Pancreas (tissue), 10 donors: ENCODE measurements around the gene SOX5. TPM values are rescaled to one million over a fixed set of nuclear protein-coding genes. Genes with fewer than 3 reads are reported as not detected.

ENCODE experiments used
- ATAC-seq, 4 donors: fragments of 200-7000 bp; cut with Tn5 transposase; one replicate each; pipeline versions ENCODE4 v1.8.0 to v1.9.1; 2020; ENCODE audit warnings: mild to moderate bottlenecking in 4 of 4, moderate library complexity in 4 of 4
- DNase-seq, 6 donors: peaks; one replicate each; pipeline ENCODE4 v3.0.0-alpha.2; 2020
- FAIRE-seq: peaks from 2 replicates; lab custom pipeline; 2012; peaks lifted over from hg19 to GRCh38; lab: Jason Lieb, UNC
- H3K27ac ChIP-seq, 4 donors: fragments of 200-600 bp; sonication (generic); 1 replicate in 3 of 4; 2 replicates in 1 of 4; pipeline versions ENCODE4 v1.5.0 to v1.8.0; 2020
- H3K27me3 ChIP-seq, 4 donors: fragments of 200-600 bp; one replicate each; pipeline ENCODE4 v1.8.0; 2021
- H3K36me3 ChIP-seq, 3 donors: fragments of 200-600 bp; sonication (generic) in 1 of 3; one replicate each; pipeline versions ENCODE4 v1.5.0 to v1.8.0; 2020 to 2021
- H3K4me1 ChIP-seq, 3 donors: fragments of 200-600 bp; one replicate each; pipeline ENCODE4 v1.8.0; 2021
- H3K4me3 ChIP-seq, 4 donors: fragments of 200-600 bp; sonication (generic) in 2 of 4; one replicate each; pipeline versions ENCODE4 v1.5.0 to v1.8.0; 2020 to 2021
- H3K9me3 ChIP-seq, 4 donors: fragments of 200-600 bp; one replicate each; pipeline ENCODE4 v1.8.0; 2021
- whole genome bisulfite sequencing, 2 donors: extraction: QIAGEN DNeasy Blood & Tissue Kit; methylation state at CpG; one replicate each; pipeline ENCODE4 v1.1.7; 2013; 5-methylcytosine and 5-hydroxymethylcytosine counted together
- intact Hi-C, 3 donors: fragments of 100-400 bp; cut with DNase I; formaldehyde crosslinking; loops; one replicate each; pipeline versions ENCODE4 v1.11.1 to v1.14.2; 2022
- polyA plus RNA-seq, 2 donors: library from polyadenylated mRNA; stranded (reverse); fragments of 200-250 nt; gene quantifications; one replicate each; pipeline ENCODE4 v1.2.3, GENCODE V29; 2013
- total RNA-seq, 6 donors: library from RNA; stranded (reverse); fragmentation: NEBNext Ultra II Directional in 4 of 6; extraction: Animal tissue kit (Norgen Biotek cat#: 25700) in 4 of 6; gene quantifications; one replicate each; pipeline versions ENCODE4 v1.2.1 to v1.2.4, GENCODE V29; 2021 to 2023
- TF ChIP-seq, protein P1 (sequence below), 4 donors: fragments of 200-600 bp; sonication (generic) in 3 of 4; IDR thresholded peaks; one replicate each; pipeline versions ENCODE4 v1.5.0 to v1.8.0; 2021; ENCODE audit warnings: antibody characterized with exemption in 4 of 4
- donor health status: healthy with polysubstance abuse.
- donor health status: DM: no; HTN: no; CAD: no; lungs with moderate emphysema.
- donor health status: DM: no; HTN: no; CAD: no.
- donor health status: control.
- donor health status: control.
- donor health status: Bipolar disorder and iron deficiency.
- donor health status: DM: yes; HTN: yes; CAD: no.
- donor health status: DM: no; HTN: no; CAD: no.
- donor health status: DM: no; HTN: no; CAD: no.
- donor health status: DM: yes; HTN: yes; CAD: no.

The SOX5 gene
- total and polyA plus RNA-seq, 8 donors = 0.47 to 2.5 (median 1.6) TPM

DNA sequence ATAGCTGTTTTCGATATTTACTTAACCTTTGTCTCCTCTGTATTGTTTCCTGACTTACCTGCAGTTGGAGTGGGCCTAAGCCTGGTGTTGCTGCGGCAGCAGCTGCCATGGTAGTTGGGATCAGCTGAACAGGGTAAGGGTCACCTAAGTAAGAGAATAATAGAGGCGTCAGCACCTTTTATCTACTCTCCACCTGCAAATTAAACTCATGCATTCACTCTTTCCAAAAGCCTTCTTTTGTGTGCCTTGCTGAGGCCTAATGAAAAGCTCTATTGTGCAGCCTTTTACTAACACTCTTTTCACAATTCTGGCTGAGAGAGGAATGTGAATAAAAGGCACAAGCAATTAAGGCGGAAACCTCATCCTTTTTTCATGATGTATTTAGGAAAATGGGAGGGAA is 308.7 kb downstream of the SOX5 start:
- intact Hi-C loops = no loop called here

DNA sequence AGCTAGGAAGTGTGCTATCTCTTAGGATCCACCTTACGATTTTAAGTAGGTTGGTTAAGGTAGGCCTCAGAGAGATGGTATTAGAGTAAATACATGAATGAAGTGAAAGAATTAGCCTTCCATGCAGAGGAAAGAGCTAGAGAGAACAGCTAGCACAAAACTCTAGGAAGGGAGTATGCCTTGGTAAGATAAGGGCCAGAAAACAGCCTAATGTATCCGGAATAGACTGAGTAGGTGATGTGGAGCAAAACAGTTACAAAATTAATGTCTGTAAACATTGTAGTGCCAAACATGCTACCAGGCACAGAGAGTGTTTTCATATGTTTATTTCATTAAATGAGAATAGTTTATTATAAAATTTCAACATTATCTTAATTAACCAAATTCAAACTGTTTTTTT is 315.1 kb downstream of the SOX5 start:
- WGBS, 2 donors = 86 to 91% methylated on average over 2 of the region's 2 CpGs
- Histone ChIP-seq H3K4me3 (no peak overlapping the region), H3K9me3 (no peaks in the 10 kb centered on the region), H3K4me1 (no peaks in the 10 kb centered on the region), H3K27ac (no peak overlapping the region), H3K27me3 (no peaks in the 10 kb centered on the region), H3K36me3 (no peaks in the 10 kb centered on the region)
- FAIRE-seq (no peak), DNase-seq (no peak), ATAC-seq (no peak)
- TF ChIP-seq, protein P1, sequence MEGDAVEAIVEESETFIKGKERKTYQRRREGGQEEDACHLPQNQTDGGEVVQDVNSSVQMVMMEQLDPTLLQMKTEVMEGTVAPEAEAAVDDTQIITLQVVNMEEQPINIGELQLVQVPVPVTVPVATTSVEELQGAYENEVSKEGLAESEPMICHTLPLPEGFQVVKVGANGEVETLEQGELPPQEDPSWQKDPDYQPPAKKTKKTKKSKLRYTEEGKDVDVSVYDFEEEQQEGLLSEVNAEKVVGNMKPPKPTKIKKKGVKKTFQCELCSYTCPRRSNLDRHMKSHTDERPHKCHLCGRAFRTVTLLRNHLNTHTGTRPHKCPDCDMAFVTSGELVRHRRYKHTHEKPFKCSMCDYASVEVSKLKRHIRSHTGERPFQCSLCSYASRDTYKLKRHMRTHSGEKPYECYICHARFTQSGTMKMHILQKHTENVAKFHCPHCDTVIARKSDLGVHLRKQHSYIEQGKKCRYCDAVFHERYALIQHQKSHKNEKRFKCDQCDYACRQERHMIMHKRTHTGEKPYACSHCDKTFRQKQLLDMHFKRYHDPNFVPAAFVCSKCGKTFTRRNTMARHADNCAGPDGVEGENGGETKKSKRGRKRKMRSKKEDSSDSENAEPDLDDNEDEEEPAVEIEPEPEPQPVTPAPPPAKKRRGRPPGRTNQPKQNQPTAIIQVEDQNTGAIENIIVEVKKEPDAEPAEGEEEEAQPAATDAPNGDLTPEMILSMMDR (IDR thresholded peaks at IDR 0.05) = no peak
- intact Hi-C loops = no loop called here

More for the DNA sequence above, 308.7 kb downstream of the SOX5 start:
- H3K27ac ChIP-seq = no peak overlapping the region
- 62 to 64% methylated on average over 4 of the region's 4 CpGs for WGBS, 2 donors
- DNase-seq (no peak), ATAC-seq (no peak), FAIRE-seq (no peak)
- H3K4me3 ChIP-seq = no peak overlapping the region
- no peaks in the 10 kb centered on the region for H3K9me3 ChIP-seq
- no peaks in the 10 kb centered on the region for H3K27me3 ChIP-seq
- no peaks in the 10 kb centered on the region for H3K36me3 ChIP-seq
- TF ChIP-seq, protein P1 (IDR thresholded peaks at IDR 0.05) = no peak
- H3K4me1 ChIP-seq = no peaks in the 10 kb centered on the region

DNA sequence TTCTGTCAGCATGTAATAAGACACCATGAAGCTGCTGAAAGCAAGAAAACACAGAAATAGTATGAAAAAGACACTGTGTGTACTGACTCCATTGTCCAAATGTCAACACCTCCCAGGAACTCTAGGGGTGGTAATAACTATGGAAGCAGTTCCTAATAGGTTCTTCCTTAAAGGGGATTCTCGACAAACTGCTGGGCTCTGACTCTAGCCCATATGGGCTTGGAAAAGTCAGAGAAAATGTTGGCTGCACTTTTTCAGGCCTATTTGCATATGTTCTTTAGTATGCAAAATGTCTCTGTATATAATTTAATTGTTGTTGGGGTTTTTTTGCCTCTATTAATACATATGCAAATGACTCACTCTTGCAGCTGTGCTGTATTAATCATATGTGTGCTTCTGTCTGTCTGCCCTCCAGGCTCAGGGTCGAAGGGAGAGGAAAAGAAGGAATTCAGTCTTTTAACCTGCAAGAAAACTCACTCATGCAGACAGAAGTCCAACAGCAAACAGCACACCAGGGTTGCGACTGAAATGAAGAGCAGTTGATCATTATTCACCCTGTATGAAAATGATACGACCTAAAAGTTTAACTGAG is 317.6 kb downstream of the SOX5 start:
- DNase-seq (no peak), ATAC-seq (no peak), FAIRE-seq (no peak)
- H3K27ac ChIP-seq = no peak overlapping the region
- TF ChIP-seq, protein P1 (IDR thresholded peaks at IDR 0.05) = no peak
- H3K9me3 ChIP-seq = no peaks in the 10 kb centered on the region
- H3K4me3 ChIP-seq = no peak overlapping the region
- no peaks in the 10 kb centered on the region for H3K4me1 ChIP-seq
- 63 to 64% methylated on average over 4 of the region's 4 CpGs for WGBS, 2 donors
- H3K36me3 ChIP-seq = no peaks in the 10 kb centered on the region
- intact Hi-C loops = no loop called here
- H3K27me3 ChIP-seq = no peaks in the 10 kb centered on the region

DNA sequence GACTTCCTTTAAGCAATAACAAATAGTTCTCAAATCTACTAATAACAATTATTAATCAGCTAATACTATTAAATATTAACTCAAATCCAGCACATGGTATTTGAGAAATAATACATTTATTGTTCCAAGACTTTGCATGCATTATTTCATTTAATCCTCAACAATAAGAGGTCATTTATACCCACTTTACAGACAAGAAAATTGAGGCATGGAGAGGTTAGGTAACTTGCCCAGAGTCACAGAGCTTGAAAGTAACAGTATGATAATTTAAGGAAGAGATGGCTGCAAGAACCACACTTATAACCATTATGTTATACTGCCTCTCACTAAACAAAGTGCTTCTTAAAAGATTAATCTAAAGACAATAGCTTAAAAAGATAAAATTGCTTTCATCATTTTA is 318.9 kb downstream of the SOX5 start:
- no peaks in the 10 kb centered on the region for H3K36me3 ChIP-seq
- no peaks in the 10 kb centered on the region for H3K9me3 ChIP-seq
- no peak overlapping the region for H3K27ac ChIP-seq
- FAIRE-seq (no peak), ATAC-seq (no peak), DNase-seq (no peak)
- no peaks in the 10 kb centered on the region for H3K4me1 ChIP-seq
- H3K4me3 ChIP-seq = no peak overlapping the region
- TF ChIP-seq, protein P1 (IDR thresholded peaks at IDR 0.05) = no peak
- no peaks in the 10 kb centered on the region for H3K27me3 ChIP-seq
- intact Hi-C loops = no loop called here

DNA sequence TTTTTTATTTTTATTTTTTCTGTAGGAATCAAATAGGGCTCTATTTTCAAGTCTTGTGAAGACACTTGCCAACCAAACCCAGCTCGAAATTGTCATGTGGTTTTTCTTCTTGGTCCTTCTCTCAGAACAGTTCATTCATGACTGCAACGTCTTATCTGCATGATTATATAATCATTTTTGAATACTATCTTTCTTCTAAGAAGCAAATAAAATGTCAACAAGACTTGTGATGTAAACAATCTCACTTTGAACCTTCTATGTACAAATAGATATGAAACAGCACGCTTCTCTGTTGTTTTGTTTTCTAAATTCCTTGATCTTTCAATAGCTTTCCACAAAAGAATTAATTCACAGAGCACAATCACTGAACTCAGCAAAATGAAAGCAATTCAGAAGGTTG is 320.7 kb downstream of the SOX5 start:
- H3K9me3 ChIP-seq = no peaks in the 10 kb centered on the region
- 26 to 33% methylated on average over 3 of the region's 3 CpGs for WGBS, 2 donors
- H3K27ac ChIP-seq = no peak overlapping the region
- ATAC-seq (no peak), FAIRE-seq (no peak), DNase-seq (no peak)
- no peaks in the 10 kb centered on the region for H3K27me3 ChIP-seq
- TF ChIP-seq, protein P1 (IDR thresholded peaks at IDR 0.05) = no peak
- intact Hi-C loops = no loop called here
- no peaks in the 10 kb centered on the region for H3K4me1 ChIP-seq
- H3K36me3 ChIP-seq = no peaks in the 10 kb centered on the region
- H3K4me3 ChIP-seq = no peak overlapping the region
